ENCODE results near the gene CAB39. TPM values are rescaled to one million over a fixed set of nuclear protein-coding genes. Genes with fewer than 3 reads are reported as not detected.

Gene CAB39
- polyA plus RNA-seq, 1 donor (not counting 4 experiments of a cell fraction or from before 2014, with no cell fraction given): 120 TPM

DNA sequence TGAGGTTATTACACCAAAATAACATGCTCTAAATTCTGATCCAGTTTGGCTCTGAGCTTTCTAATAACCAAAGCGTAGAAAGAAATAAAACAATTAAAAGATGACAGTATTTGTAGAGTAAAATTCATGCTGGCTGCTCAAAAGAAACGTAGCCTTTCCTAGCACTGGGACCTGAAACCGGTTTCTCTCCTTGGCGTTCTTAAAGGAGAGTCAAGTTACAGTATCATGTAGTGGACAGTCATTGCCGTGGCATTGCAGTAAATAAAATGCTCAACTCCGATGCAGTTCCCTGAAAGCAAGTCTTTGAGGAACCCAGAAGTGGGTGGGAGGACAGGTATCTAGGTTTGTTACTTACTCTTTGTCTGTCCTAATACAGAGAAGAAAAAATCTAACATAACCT, 99.4 kb downstream of the CAB39 start:
- Histone ChIP-seq H3K79me2 (ENCODE audit: control insufficient read depth, insufficient read depth, low read length) (peaks cover 26% of the 10 kb centered on the region), H3K9me3 (ENCODE audit: control insufficient read depth, low read depth, low read length) (no peaks in the 10 kb centered on the region), H3K9ac (ENCODE audit: control insufficient read depth, extremely low read depth, insufficient read depth, low read length) (no peak overlapping the region), H2AFZ (ENCODE audit: control insufficient read depth, low read length) (no peak overlapping the region), H3K36me3 (ENCODE audit: control insufficient read depth in 2 of 2, extremely low read depth in 1 of 2, insufficient read depth in 2 of 2, low read length in 2 of 2) (peaks cover 45 to 66% of the 10 kb centered on the region in 2 experiments), H3K4me2 (ENCODE audit: control insufficient read depth, extremely low read depth, insufficient read depth, low read depth, low read length) (no peak overlapping the region), H3K27me3 (ENCODE audit: control insufficient read depth, extremely low read depth, insufficient read depth, low read length) (no peaks in the 10 kb centered on the region), H3K27ac (ENCODE audit: control insufficient read depth, insufficient read depth, low read length) (no peak overlapping the region), H3K4me3 (ENCODE audit: control insufficient read depth in 2 of 3, extremely low read depth in 1 of 3, insufficient read depth in 2 of 3, low read depth in 1 of 3, low read length in 3 of 3) (no peak overlapping the region), H3K9me1 (ENCODE audit: control insufficient read depth, extremely low read depth, insufficient read depth, low read length) (peaks cover 2% of the 10 kb centered on the region), H4K20me1 (ENCODE audit: control insufficient read depth, extremely low read depth, insufficient read depth, low read length) (peaks cover 5% of the 10 kb centered on the region), H3K4me1 (ENCODE audit: control insufficient read depth, extremely low read depth, insufficient read depth, low read length) (no peaks in the 10 kb centered on the region)
- dilution Hi-C loops (cut with MboI; ENCODE audit: extremely low pct_ligation_motif_present, low sequenced_read_pairs): no loop called here
- FAIRE-seq (no peak), DNase-seq (ENCODE audit: low read depth, low spot score) (no peak)
- TF ChIP-seq EZH2 (IDR thresholded peaks at IDR 0.05; ENCODE audit: low read length): no peak
- TF ChIP-seq, protein P1, sequence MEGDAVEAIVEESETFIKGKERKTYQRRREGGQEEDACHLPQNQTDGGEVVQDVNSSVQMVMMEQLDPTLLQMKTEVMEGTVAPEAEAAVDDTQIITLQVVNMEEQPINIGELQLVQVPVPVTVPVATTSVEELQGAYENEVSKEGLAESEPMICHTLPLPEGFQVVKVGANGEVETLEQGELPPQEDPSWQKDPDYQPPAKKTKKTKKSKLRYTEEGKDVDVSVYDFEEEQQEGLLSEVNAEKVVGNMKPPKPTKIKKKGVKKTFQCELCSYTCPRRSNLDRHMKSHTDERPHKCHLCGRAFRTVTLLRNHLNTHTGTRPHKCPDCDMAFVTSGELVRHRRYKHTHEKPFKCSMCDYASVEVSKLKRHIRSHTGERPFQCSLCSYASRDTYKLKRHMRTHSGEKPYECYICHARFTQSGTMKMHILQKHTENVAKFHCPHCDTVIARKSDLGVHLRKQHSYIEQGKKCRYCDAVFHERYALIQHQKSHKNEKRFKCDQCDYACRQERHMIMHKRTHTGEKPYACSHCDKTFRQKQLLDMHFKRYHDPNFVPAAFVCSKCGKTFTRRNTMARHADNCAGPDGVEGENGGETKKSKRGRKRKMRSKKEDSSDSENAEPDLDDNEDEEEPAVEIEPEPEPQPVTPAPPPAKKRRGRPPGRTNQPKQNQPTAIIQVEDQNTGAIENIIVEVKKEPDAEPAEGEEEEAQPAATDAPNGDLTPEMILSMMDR (optimal IDR thresholded peaks at IDR 0.05 in 1 of 3, IDR thresholded peaks at IDR 0.05 in 1 of 3, conservative IDR thresholded peaks at IDR 0.05 in 1 of 3; ENCODE audit: extremely low read depth in 1 of 3, insufficient read depth in 2 of 3, low read length in 3 of 3): no peak

DNA sequence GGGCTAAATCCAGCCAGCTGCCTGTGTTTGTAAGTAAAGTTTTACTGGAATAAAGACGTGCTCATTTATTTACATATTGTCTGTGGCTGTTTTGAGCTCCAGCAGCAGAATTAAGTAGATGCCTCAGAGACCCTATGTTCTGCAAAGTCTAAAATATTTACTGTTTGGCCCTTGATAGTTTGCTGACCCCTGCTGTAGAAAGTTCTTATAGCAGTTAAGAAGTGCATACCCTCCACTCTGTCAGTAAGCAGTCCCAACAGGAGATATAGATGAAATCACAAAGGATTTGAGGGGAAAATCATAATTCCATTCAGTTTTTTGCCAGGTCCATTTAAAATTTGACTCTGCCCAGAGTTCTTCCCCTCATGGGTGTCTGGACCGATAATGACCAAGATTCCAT, 102.0 kb downstream of the CAB39 start:
- FAIRE-seq: no peak
- H3K9me1 ChIP-seq (ENCODE audit: control insufficient read depth, extremely low read depth, insufficient read depth, low read length): no peaks in the 10 kb centered on the region
- TF ChIP-seq, protein P1 (optimal IDR thresholded peaks at IDR 0.05 in 1 of 3, IDR thresholded peaks at IDR 0.05 in 1 of 3, conservative IDR thresholded peaks at IDR 0.05 in 1 of 3; ENCODE audit: extremely low read depth in 1 of 3, insufficient read depth in 2 of 3, low read length in 3 of 3): peak in 1 of 3 experiments; percentile 30
- no peak for TF ChIP-seq EZH2 (IDR thresholded peaks at IDR 0.05; ENCODE audit: low read length)
- no peaks in the 10 kb centered on the region for H3K9me3 ChIP-seq (ENCODE audit: control insufficient read depth, low read depth, low read length)
- no peaks in the 10 kb centered on the region for H3K4me1 ChIP-seq (ENCODE audit: control insufficient read depth, extremely low read depth, insufficient read depth, low read length)
- H3K27ac ChIP-seq (ENCODE audit: control insufficient read depth, insufficient read depth, low read length): no peak overlapping the region
- no peak overlapping the region for H2AFZ ChIP-seq (ENCODE audit: control insufficient read depth, low read length)
- no peak overlapping the region for H3K4me3 ChIP-seq (ENCODE audit: control insufficient read depth in 2 of 3, extremely low read depth in 1 of 3, insufficient read depth in 2 of 3, low read depth in 1 of 3, low read length in 3 of 3)
- H3K9ac ChIP-seq (ENCODE audit: control insufficient read depth, extremely low read depth, insufficient read depth, low read length): no peak overlapping the region
- no peak overlapping the region for H3K4me2 ChIP-seq (ENCODE audit: control insufficient read depth, extremely low read depth, insufficient read depth, low read depth, low read length)
- dilution Hi-C loops (cut with MboI; ENCODE audit: extremely low pct_ligation_motif_present, low sequenced_read_pairs): no loop called here
- DNase-seq (ENCODE audit: low read depth, low spot score): no peak
- peaks cover 47 to 81% of the 10 kb centered on the region in 2 experiments for H3K36me3 ChIP-seq (ENCODE audit: control insufficient read depth in 2 of 2, extremely low read depth in 1 of 2, insufficient read depth in 2 of 2, low read length in 2 of 2)
- no peaks in the 10 kb centered on the region for H3K27me3 ChIP-seq (ENCODE audit: control insufficient read depth, extremely low read depth, insufficient read depth, low read length)
- peaks cover 15% of the 10 kb centered on the region for H3K79me2 ChIP-seq (ENCODE audit: control insufficient read depth, insufficient read depth, low read length)
- H4K20me1 ChIP-seq (ENCODE audit: control insufficient read depth, extremely low read depth, insufficient read depth, low read length): peaks cover 3% of the 10 kb centered on the region

All from keratinocyte (primary cell).